Tibial artery (tissue), 4 donors: Measurements from ENCODE around the gene FAP.

Source experiments
- DNase-seq, 2 donors: peaks; one replicate each; pipeline ENCODE4 v3.0.0-alpha.2; 2019
- H3K27ac ChIP-seq, 2 donors: fragments of 200-600 bp; sonication (generic) in 1 of 2; 1 replicate in 1 of 2; 2 replicates in 1 of 2; pipeline ENCODE4 v1.5.1; 2018 to 2019; ENCODE audit warnings: mild to moderate bottlenecking in 1 of 2
- H3K27me3 ChIP-seq, 2 donors: fragments of 200-600 bp; sonication (generic) in 1 of 2; one replicate each; pipeline versions ENCODE4 v1.5.1 to v1.6.0; 2016 to 2019
- H3K36me3 ChIP-seq, 3 donors: fragments of 200-600 bp; sonication (generic) in 2 of 3; one replicate each; pipeline ENCODE4 v1.5.1; 2016 to 2019; ENCODE audit warnings: mild to moderate bottlenecking in 2 of 3
- H3K4me1 ChIP-seq, 4 donors: fragments of 200-600 bp; sonication (generic) in 2 of 4; 1 replicate in 3 of 4; 2 replicates in 1 of 4; pipeline ENCODE4 v1.5.1; 2016 to 2019
- H3K4me3 ChIP-seq, 2 donors: fragments of 200-600 bp; sonication (generic) in 1 of 2; 1 replicate in 1 of 2; 2 replicates in 1 of 2; pipeline ENCODE4 v1.5.1; 2018 to 2019; ENCODE audit warnings: mild to moderate bottlenecking in 2 of 2
- H3K9me3 ChIP-seq, 3 donors: fragments of 200-600 bp; sonication (generic) in 1 of 3; one replicate each; pipeline ENCODE4 v1.5.1; 2016 to 2019
- intact Hi-C: fragments of 100-400 bp; cut with DNase I; formaldehyde crosslinking; loops from one replicate; pipeline ENCODE4 v1.15.0; 2023; ENCODE audit warnings: low total_unique reads
- TF ChIP-seq, protein P1 (sequence below), 2 experiments: fragments of 200-600 bp in 1 of 2; fragments of 450-650 bp in 1 of 2; IDR thresholded peaks; one replicate each; pipeline ENCODE4 v1.5.1; 2017 to 2019; ENCODE audit warnings: antibody characterized with exemption in 2 of 2, mild to moderate bottlenecking in 1 of 2, moderate library complexity in 1 of 2

FAP gene

GRCh38 chr2:162219426-162219825 is 23.8 kb downstream of the FAP start:
- intact Hi-C loops: no loop called here

GRCh38 chr2:162217598-162217997 is 25.6 kb downstream of the FAP start:
- H3K27me3 ChIP-seq: no peaks in the 10 kb centered on the region
- peaks cover 0 to 21% (median 0%) of the 10 kb centered on the region in 4 donors for H3K4me1 ChIP-seq
- intact Hi-C loops: no loop called here
- no peak overlapping the region for H3K4me3 ChIP-seq
- H3K36me3 ChIP-seq: peaks cover 0 to 6% (median 0%) of the 10 kb centered on the region in 3 donors
- no peak for DNase-seq
- TF ChIP-seq, protein P1, sequence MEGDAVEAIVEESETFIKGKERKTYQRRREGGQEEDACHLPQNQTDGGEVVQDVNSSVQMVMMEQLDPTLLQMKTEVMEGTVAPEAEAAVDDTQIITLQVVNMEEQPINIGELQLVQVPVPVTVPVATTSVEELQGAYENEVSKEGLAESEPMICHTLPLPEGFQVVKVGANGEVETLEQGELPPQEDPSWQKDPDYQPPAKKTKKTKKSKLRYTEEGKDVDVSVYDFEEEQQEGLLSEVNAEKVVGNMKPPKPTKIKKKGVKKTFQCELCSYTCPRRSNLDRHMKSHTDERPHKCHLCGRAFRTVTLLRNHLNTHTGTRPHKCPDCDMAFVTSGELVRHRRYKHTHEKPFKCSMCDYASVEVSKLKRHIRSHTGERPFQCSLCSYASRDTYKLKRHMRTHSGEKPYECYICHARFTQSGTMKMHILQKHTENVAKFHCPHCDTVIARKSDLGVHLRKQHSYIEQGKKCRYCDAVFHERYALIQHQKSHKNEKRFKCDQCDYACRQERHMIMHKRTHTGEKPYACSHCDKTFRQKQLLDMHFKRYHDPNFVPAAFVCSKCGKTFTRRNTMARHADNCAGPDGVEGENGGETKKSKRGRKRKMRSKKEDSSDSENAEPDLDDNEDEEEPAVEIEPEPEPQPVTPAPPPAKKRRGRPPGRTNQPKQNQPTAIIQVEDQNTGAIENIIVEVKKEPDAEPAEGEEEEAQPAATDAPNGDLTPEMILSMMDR (IDR thresholded peaks at IDR 0.05): no peak
- H3K27ac ChIP-seq: no peak overlapping the region
- no peaks in the 10 kb centered on the region for H3K9me3 ChIP-seq

More at GRCh38 chr2:162219426-162219825, 23.8 kb downstream of the FAP start:
- peaks cover 0 to 15% (median 0%) of the 10 kb centered on the region in 4 donors for H3K4me1 ChIP-seq
- DNase-seq: no peak
- TF ChIP-seq, protein P1 (IDR thresholded peaks at IDR 0.05): no peak
- H3K9me3 ChIP-seq: no peaks in the 10 kb centered on the region
- no peaks in the 10 kb centered on the region for H3K27me3 ChIP-seq
- H3K36me3 ChIP-seq: peaks cover 0 to 6% (median 0%) of the 10 kb centered on the region in 3 donors
- peak overlapping the region in 1 of 2 donors; percentile 3 for H3K27ac ChIP-seq
- H3K4me3 ChIP-seq: no peak overlapping the region

DNA sequence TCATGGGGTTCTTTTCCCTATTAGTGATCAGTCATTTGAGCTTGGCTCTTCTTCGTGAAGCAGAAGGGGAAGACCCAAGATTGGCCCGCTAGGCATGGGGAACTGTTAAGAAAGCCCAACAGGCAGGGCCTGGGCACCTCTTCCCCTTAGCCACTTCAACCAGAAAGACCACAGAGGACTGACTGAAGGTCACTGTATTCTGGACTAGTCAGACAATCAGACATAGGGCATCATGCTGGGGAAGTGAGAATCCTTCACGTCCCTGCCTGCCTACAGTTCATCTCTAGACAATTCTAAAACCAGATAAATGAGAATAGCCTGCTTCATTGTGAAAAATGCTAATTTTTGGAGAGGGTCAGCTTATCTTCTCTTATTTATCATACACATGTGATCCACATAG is 28.1 kb downstream of the FAP start:
- no peak overlapping the region for H3K27ac ChIP-seq
- DNase-seq: no peak

DNA sequence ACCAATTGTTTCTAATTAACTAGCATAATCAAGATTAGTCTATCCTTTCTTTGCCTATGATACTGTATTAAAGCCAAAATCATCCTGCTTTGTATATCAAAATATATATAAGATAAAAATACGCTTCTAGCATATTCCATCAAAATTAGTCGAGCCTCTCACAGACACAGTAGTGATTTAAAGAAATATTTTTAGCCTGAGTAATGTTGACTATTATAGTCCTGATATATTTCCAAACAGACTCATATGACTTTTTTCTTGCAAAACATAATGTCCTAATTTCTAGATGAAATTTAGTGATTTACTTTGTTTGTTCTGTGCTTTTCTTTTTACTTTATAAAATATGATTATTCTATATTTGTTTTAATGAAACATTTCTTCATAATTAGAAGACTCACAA is 30.9 kb downstream of the FAP start:
- TF ChIP-seq, protein P1 (IDR thresholded peaks at IDR 0.05): no peak
- Histone ChIP-seq H3K9me3 (no peaks in the 10 kb centered on the region), H3K27ac (peak overlapping the region in 1 of 2 donors; percentile 45), H3K4me3 (no peak overlapping the region), H3K27me3 (no peaks in the 10 kb centered on the region), H3K36me3 (peaks cover 0 to 6% (median 0%) of the 10 kb centered on the region in 3 donors), H3K4me1 (peaks cover 0 to 13% (median 0%) of the 10 kb centered on the region in 4 donors)
- DNase-seq: no peak
- intact Hi-C loops: no loop called here

More for the DNA sequence above, 28.1 kb downstream of the FAP start:
- Histone ChIP-seq H3K9me3 (no peaks in the 10 kb centered on the region), H3K36me3 (peaks cover 0 to 6% (median 0%) of the 10 kb centered on the region in 3 donors), H3K27me3 (no peaks in the 10 kb centered on the region), H3K4me1 (peaks cover 0 to 19% (median 0%) of the 10 kb centered on the region in 4 donors), H3K4me3 (no peak overlapping the region)
- intact Hi-C loops: no loop called here
- TF ChIP-seq, protein P1 (IDR thresholded peaks at IDR 0.05): no peak

DNA sequence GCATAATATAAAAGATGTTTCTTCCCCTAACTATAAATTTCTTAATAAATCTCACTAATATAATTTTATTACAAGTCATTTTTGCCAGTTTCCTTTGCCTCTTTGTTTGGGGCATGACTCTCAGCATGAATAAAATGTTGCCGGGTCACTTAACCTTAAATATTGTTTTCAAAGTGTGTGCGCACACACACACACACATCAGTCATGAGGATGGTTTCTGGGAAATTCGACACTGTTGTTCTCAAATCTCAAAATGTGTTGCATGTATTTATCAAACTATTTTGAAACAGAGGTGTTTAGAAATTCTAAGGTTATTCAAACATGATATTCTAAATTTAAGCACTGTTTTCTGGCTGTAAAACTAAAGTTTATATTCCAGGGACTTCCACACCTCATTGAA is 31.5 kb downstream of the FAP start:
- no peaks in the 10 kb centered on the region for H3K9me3 ChIP-seq
- DNase-seq: no peak
- peaks cover 0 to 6% (median 0%) of the 10 kb centered on the region in 3 donors for H3K36me3 ChIP-seq
- peaks cover 0 to 13% (median 0%) of the 10 kb centered on the region in 4 donors for H3K4me1 ChIP-seq
- no peaks in the 10 kb centered on the region for H3K27me3 ChIP-seq
- TF ChIP-seq, protein P1 (IDR thresholded peaks at IDR 0.05): no peak
- intact Hi-C loops: no loop called here
- H3K27ac ChIP-seq: peak overlapping the region in 1 of 2 donors; percentile 30
- no peak overlapping the region for H3K4me3 ChIP-seq

DNA sequence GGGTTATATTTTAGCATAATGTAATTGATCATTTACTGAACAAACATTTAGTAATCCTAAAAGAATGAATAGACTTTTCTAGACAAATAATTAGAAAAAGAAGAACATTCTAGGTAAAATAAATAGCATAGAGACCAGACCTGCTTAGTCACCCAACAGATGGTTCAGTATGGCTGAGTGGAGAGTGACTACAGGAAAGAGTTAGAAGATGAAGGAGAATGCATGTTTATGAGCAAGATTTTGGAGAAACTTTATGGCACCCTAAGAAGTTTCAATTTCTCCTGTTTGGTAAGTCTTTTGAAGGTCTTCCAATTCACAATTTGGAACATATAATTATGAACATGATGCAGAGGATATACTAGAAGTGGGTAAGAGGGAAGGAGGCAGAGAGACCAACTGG is 32.9 kb downstream of the FAP start:
- no peak overlapping the region for H3K27ac ChIP-seq
- TF ChIP-seq, protein P1 (IDR thresholded peaks at IDR 0.05): no peak
- H3K36me3 ChIP-seq: peaks cover 0 to 5% (median 0%) of the 10 kb centered on the region in 3 donors
- H3K9me3 ChIP-seq: no peaks in the 10 kb centered on the region
- DNase-seq: no peak
- no peaks in the 10 kb centered on the region for H3K27me3 ChIP-seq
- H3K4me1 ChIP-seq: peaks cover 0 to 13% (median 0%) of the 10 kb centered on the region in 4 donors
- no peak overlapping the region for H3K4me3 ChIP-seq
- intact Hi-C loops: no loop called here
